ENCODE results near the gene TMEM209. TPM values are rescaled to one million over a fixed set of nuclear protein-coding genes. Genes with fewer than 3 reads are reported as not detected.

The TMEM209 gene
- total RNA-seq, 6 experiments from 2014 or later: 14.2 to 17.3 (median 16.9) TPM

DNA sequence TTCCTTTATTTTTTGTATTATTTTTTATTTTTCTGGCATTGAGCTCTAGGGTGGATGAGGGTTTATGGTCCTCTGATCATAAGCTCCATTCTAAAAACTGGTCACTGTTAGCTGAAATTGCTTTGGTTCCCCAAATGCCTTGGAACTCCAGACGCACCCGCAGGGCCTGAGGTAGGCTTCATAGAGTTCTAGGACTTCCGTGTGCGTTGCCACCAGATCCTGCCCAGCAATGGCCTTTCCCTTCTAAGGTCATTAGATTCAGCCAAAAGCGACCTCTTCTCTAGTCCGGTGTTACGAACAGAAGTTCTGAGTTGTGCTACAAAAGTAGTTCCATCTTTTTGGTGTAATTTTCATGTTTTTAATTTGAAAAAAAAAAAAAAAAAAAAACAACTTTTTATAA is 70.5 kb downstream of the TMEM209 start:
- no peaks in the 10 kb centered on the region for H3K27me3 Mint-ChIP-seq (ENCODE audit: insufficient read depth)
- no peak overlapping the region for H3K27ac Mint-ChIP-seq
- H3K9me3 Mint-ChIP-seq: no peaks in the 10 kb centered on the region
- TF ChIP-seq, protein P1, sequence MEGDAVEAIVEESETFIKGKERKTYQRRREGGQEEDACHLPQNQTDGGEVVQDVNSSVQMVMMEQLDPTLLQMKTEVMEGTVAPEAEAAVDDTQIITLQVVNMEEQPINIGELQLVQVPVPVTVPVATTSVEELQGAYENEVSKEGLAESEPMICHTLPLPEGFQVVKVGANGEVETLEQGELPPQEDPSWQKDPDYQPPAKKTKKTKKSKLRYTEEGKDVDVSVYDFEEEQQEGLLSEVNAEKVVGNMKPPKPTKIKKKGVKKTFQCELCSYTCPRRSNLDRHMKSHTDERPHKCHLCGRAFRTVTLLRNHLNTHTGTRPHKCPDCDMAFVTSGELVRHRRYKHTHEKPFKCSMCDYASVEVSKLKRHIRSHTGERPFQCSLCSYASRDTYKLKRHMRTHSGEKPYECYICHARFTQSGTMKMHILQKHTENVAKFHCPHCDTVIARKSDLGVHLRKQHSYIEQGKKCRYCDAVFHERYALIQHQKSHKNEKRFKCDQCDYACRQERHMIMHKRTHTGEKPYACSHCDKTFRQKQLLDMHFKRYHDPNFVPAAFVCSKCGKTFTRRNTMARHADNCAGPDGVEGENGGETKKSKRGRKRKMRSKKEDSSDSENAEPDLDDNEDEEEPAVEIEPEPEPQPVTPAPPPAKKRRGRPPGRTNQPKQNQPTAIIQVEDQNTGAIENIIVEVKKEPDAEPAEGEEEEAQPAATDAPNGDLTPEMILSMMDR (IDR thresholded peaks at IDR 0.05): no peak
- no peak for DNase-seq
- H3K4me1 Mint-ChIP-seq (ENCODE audit: low read depth): peaks cover 15% of the 10 kb centered on the region
- H3K4me3 Mint-ChIP-seq: no peak overlapping the region
- peaks cover 21% of the 10 kb centered on the region for H3K36me3 Mint-ChIP-seq (ENCODE audit: low read depth)

DNA sequence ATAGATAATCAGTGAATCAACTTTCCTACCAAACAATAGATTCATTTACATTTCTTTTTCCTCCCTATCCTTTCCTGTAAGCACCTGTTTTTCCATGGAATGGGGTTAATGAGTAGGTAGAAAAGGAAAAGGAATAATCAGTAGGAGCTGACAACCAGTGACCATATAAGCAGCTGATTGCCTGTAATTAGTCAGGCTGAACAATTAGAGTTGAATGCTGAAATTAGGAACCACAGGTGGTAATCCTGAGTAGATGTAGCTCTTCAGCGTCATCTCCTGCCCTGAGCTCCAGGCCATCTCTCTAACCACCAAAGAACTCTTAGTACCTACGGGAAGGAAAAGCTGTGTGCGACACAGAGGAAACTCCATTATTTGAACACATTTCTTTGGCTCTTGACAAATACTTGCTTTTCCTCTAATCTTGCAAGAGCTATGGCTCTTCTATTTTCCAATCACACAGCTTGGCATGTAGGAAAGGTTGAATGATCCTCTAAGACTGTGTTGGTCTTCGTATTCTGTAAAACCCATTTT is 71.0 kb downstream of the TMEM209 start:
- DNase-seq: no peak
- Mint-ChIP-seq H3K27me3 (ENCODE audit: insufficient read depth) (no peaks in the 10 kb centered on the region), H3K27ac (no peak overlapping the region), H3K36me3 (ENCODE audit: low read depth) (peaks cover 27% of the 10 kb centered on the region), H3K4me1 (ENCODE audit: low read depth) (peaks cover 15% of the 10 kb centered on the region), H3K4me3 (no peak overlapping the region), H3K9me3 (no peaks in the 10 kb centered on the region)
- TF ChIP-seq, protein P1 (IDR thresholded peaks at IDR 0.05): no peak

DNA sequence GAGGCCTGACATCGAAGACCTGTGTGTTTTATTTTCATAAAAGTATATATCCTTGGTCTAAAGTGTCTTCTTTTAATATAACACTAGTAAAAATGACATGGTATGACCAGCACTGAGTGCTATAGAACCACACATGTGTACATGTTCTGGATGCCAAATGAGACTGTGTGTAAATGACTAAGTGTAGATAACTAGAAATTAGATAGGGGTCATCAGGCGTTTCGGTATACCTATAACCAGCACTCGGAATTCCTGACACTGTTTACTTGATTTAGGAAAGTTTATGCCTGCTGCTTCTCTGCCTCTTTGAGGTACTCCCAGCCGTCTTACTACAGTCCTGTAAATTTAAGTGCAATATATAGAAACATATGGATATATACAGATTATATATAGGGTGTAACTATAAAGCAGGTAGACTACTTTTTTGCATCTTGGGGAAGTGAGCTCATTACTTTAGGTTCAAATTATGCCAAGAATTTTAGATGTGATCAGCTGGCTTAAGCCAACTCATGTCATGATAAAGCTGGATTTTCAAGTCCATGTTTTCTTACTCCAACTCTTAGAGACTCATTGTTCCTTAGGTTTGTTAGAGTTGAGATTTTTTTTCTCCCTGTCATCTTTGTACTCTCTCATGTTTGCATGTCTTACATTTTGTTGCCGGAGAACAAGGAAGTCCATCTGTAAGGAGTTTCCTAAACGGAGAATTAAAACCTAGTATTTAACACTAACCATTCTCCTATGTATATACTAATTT is 72.0 kb downstream of the TMEM209 start:
- Mint-ChIP-seq H3K36me3 (ENCODE audit: low read depth) (peaks cover 30% of the 10 kb centered on the region), H3K4me3 (no peak overlapping the region), H3K9me3 (no peaks in the 10 kb centered on the region), H3K27ac (no peak overlapping the region), H3K4me1 (ENCODE audit: low read depth) (peaks cover 17% of the 10 kb centered on the region), H3K27me3 (ENCODE audit: insufficient read depth) (no peaks in the 10 kb centered on the region)
- DNase-seq: no peak
- TF ChIP-seq, protein P1 (IDR thresholded peaks at IDR 0.05): no peak

DNA sequence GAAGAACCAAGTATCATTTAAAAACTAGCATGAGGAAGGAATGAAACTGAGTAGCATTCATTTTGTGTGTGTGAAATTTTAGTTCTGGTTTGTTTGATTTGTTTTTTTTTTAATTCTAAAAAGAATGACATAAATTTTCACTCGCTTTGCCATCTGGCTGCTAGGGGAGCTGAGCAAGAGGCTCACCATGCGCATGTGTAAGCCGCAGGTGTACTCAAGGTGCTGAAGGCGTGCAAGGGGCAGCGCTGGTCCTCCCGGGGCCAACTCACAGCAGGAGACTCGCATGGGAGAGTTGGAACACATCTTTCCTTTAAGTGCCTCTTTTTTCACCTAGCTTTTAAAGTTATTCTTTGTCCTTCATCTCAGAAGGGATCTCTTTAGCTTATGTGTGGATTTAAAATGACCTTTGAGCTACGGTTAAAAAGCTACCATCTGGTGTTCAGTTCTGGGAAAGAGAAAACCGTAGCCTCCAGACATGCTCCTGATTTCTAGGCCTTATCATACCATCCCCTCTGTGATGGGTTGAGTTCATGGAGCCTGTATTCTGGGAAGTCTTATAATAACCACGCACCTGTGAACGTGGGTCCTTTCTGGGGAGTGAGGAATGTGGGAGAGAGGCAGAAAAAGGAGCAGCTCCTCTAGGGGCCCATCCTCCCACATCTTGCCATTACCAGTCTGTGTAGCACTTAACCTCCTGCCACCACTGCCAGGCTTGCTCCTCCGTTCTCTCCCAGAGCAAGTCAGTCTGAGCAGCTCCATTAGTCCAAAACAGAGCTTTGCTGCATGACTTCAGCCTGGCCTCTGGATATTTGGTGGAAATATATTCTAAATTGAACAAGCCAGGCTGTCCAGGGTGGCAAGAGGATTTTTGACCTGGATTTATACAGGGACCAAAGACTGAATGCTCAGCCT is 73.0 kb downstream of the TMEM209 start:
- no peaks in the 10 kb centered on the region for H3K27me3 Mint-ChIP-seq (ENCODE audit: insufficient read depth)
- no peaks in the 10 kb centered on the region for H3K9me3 Mint-ChIP-seq
- H3K27ac Mint-ChIP-seq: no peak overlapping the region; the same call in 1 of the 2 replicates
- TF ChIP-seq, protein P1 (IDR thresholded peaks at IDR 0.05): no peak
- H3K4me1 Mint-ChIP-seq (ENCODE audit: low read depth): peaks cover 27% of the 10 kb centered on the region
- DNase-seq: no peak
- no peak overlapping the region for H3K4me3 Mint-ChIP-seq
- H3K36me3 Mint-ChIP-seq (ENCODE audit: low read depth): peaks cover 30% of the 10 kb centered on the region

DNA sequence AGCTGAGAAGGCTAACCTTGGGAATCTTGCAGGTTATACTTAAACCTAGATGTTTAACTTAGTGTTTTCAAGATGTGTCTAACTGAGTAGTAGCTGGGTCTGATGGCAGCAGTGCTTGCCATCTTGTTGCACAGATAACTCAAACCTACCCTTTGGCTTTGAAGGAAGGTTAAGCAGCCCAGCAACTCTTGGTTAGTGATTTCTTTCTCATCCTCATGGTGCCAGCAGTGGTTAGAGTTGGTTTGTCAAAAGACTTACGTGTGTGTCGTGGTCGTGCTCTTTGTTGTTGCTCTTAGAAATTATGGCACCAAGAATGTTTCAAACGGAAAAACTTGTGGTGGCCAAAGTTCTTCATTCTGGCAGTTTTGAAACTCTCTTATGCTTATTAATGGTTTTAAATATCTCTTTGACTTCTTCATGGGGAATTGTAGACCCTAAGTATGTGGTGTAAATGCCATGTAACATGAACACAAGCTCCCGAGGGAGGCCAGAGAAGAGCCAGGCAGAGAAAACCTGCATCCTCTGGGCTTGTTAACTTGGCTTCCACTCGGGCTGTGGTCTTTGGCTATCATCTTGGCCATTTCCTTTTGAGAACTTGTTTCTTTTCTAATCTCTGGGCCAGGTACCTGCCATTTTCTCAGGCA is 73.9 kb downstream of the TMEM209 start:
- Mint-ChIP-seq H3K27me3 (ENCODE audit: insufficient read depth) (no peaks in the 10 kb centered on the region), H3K4me1 (ENCODE audit: low read depth) (peaks cover 26% of the 10 kb centered on the region), H3K4me3 (no peak overlapping the region), H3K9me3 (no peaks in the 10 kb centered on the region), H3K36me3 (ENCODE audit: low read depth) (peaks cover 27% of the 10 kb centered on the region), H3K27ac (no peak overlapping the region; the same call in 1 of the 2 replicates)
- TF ChIP-seq, protein P1 (IDR thresholded peaks at IDR 0.05): no peak
- DNase-seq: no peak

Measured in HFFc6 (cell line).